HepG2 (cell line): Measurements from ENCODE around the gene ARMC2. TPM values are rescaled to one million over a fixed set of nuclear protein-coding genes. Genes with fewer than 3 reads are reported as not detected.

Experiments used
- ATAC-seq: fragments of 200-7000 bp; cut with Tn5 transposase; 3 replicates; pipeline ENCODE4 v1.9.1; 2020; ENCODE audit warnings: mild to moderate bottlenecking, moderate library complexity
- BruUV-seq: library from RNA; stranded (reverse); fragments of 400-500 nt; replicated peaks from 2 replicates; lab custom pipeline; 2021; lab: Mats Ljungman, UMichigan
- CTCF ChIA-PET: fragments of 300-600 bp; formaldehyde crosslinking; extraction: SDS; loops from one replicate; lab custom pipeline; 2021; ENCODE audit warnings: low total read pairs, inconsistent platforms, low intra/inter-chr PET ratio; lab: Yijun Ruan, JAX
- POLR2A ChIA-PET: fragments of 350-600 bp; sonication (Branson Sonifier 250); formaldehyde crosslinking; loops from one replicate; lab custom pipeline; 2020; ENCODE audit warnings: antibody characterized with exemption, inconsistent platforms; lab: Yijun Ruan, JAX
- DNase-seq: peaks from one replicate; pipeline ENCODE4 v3.0.0-alpha.2; 2015; ENCODE audit warnings: low spot score
- FAIRE-seq: peaks from 3 replicates; lab custom pipeline; 2011; peaks lifted over from hg19 to GRCh38; lab: Jason Lieb, UNC
- H2AFZ ChIP-seq: one replicate; pipeline ENCODE4 v1.6.1; 2011; ENCODE audit warnings: low read length, inconsistent platforms
- H3K27ac ChIP-seq: fragments of 300-600 bp; 3 replicates; pipeline ENCODE4 v1.8.0; 2011; ENCODE audit warnings: mixed run types, mild to moderate bottlenecking, mixed read lengths, low read length, inconsistent platforms; ENCODE audit not compliant: insufficient read depth; ENCODE audit errors: extremely low read length
- H3K27me3 ChIP-seq, 2 experiments: fragments of 200-600 bp in 1 of 2; 2 replicates in 1 of 2; 3 replicates in 1 of 2; pipeline versions ENCODE4 v1.6.0 to v1.8.0; 2011; ENCODE audit warnings: low read length in 2 of 2, mild to moderate bottlenecking in 2 of 2, moderate library complexity in 2 of 2, inconsistent platforms in 1 of 2; ENCODE audit not compliant: insufficient read depth in 2 of 2, control insufficient read depth in 1 of 2
- H3K36me3 ChIP-seq, 2 experiments: fragments of 200-600 bp in 1 of 2; replicated peaks in 1 of 2; 2 replicates in 1 of 2; 3 replicates in 1 of 2; pipeline versions ENCODE4 v1.5.1 to v1.8.0; 2011; ENCODE audit warnings: low read length in 2 of 2, inconsistent platforms in 1 of 2; ENCODE audit not compliant: insufficient read depth in 2 of 2, control insufficient read depth in 1 of 2
- H3K4me1 ChIP-seq: 2 replicates; pipeline ENCODE4 v1.5.1; 2012; ENCODE audit warnings: low read length, inconsistent platforms; ENCODE audit not compliant: insufficient read depth
- H3K4me2 ChIP-seq: 2 replicates; pipeline ENCODE4 v1.6.0; 2011; ENCODE audit warnings: low read depth, low read length, inconsistent platforms
- H3K4me3 ChIP-seq, 3 experiments: fragments of 200-600 bp in 1 of 3; sonication (generic), shearing (Covaris generic) in 1 of 3; replicated peaks in 1 of 3; 2 replicates each; pipeline ENCODE4 v1.5.1; 2011 to 2016; ENCODE audit warnings: low read length in 3 of 3, inconsistent platforms in 2 of 3, low read depth in 2 of 3, mild to moderate bottlenecking in 2 of 3, control low read depth in 1 of 3, mixed read lengths in 1 of 3; ENCODE audit not compliant: insufficient read depth in 1 of 3
- H3K79me2 ChIP-seq: one replicate; pipeline ENCODE4 v1.6.1; 2011; ENCODE audit warnings: low read length, inconsistent platforms; ENCODE audit not compliant: insufficient read depth
- H3K9ac ChIP-seq: 2 replicates; pipeline ENCODE4 v1.6.0; 2011; ENCODE audit warnings: mild to moderate bottlenecking, low read depth, low read length, inconsistent platforms; ENCODE audit not compliant: insufficient read depth
- H3K9me3 ChIP-seq: 2 replicates; pipeline ENCODE4 v1.5.1; 2012; ENCODE audit warnings: mild to moderate bottlenecking, low read length
- H4K20me1 ChIP-seq: 2 replicates; pipeline ENCODE4 v1.6.0; 2011; ENCODE audit warnings: inconsistent platforms, mild to moderate bottlenecking, low read length, moderate library complexity; ENCODE audit not compliant: insufficient read depth
- CBX5 ChIP-seq: sonication (generic); formaldehyde crosslinking; IDR thresholded peaks from 2 replicates; pipeline ENCODE4 v1.4.0; 2020; ENCODE audit warnings: missing genetic modification reagents, borderline replicate concordance
- FOSL1 ChIP-seq: sonication (generic); formaldehyde crosslinking; IDR thresholded peaks from 2 replicates; pipeline ENCODE4 v1.9.0; 2021; ENCODE audit warnings: missing genetic modification reagents, borderline replicate concordance
- GABPB1 ChIP-seq: IDR thresholded peaks from 2 replicates; pipeline ENCODE4 v1.6.1; 2016; ENCODE audit warnings: mild to moderate bottlenecking, missing genetic modification reagents, moderate library complexity, missing compliant biosample characterization
- JDP2 ChIP-seq: sonication (generic); formaldehyde crosslinking; IDR thresholded peaks from 2 replicates; pipeline ENCODE4 v1.8.1; 2022; ENCODE audit warnings: missing genetic modification reagents, borderline replicate concordance
- KAT7 ChIP-seq: IDR thresholded peaks from 2 replicates; pipeline ENCODE4 v1.6.1; 2018; ENCODE audit warnings: borderline replicate concordance, missing compliant biosample characterization
- MAFF ChIP-seq: IDR thresholded peaks from 2 replicates; pipeline ENCODE4 v1.6.1; 2011; ENCODE audit warnings: low read depth, low read length, improper control_type of control experiment
- MTF2 ChIP-seq: sonication (generic); formaldehyde crosslinking; IDR thresholded peaks from 2 replicates; pipeline ENCODE4 v1.5.0; 2020; ENCODE audit warnings: missing genetic modification reagents, borderline replicate concordance
- NFE2 ChIP-seq: sonication (generic); formaldehyde crosslinking; IDR thresholded peaks from 2 replicates; pipeline ENCODE4 v1.4.0; 2020; ENCODE audit warnings: missing genetic modification reagents
- RARG ChIP-seq: sonication (generic); formaldehyde crosslinking; IDR thresholded peaks from 2 replicates; pipeline ENCODE4 v1.4.0; 2020; ENCODE audit warnings: low read depth, mild to moderate bottlenecking, missing genetic modification reagents
- SNRNP70 ChIP-seq: fragments of 200-400 bp; formaldehyde crosslinking; IDR thresholded peaks from 2 replicates; pipeline ENCODE4 v1.6.1; 2017; ENCODE audit warnings: mild to moderate bottlenecking, low read depth, low read length, moderate library complexity
- ZC3H4 ChIP-seq: sonication (generic); formaldehyde crosslinking; IDR thresholded peaks from 2 replicates; pipeline ENCODE4 v1.4.0; 2020; ENCODE audit warnings: missing genetic modification reagents, borderline replicate concordance
- ZNF496 ChIP-seq: sonication (generic); formaldehyde crosslinking; IDR thresholded peaks from 2 replicates; pipeline ENCODE4 v1.8.1; 2023; ENCODE audit warnings: mild to moderate bottlenecking, moderate library complexity, missing genetic modification reagents; ENCODE audit not compliant: insufficient replicate concordance
- ZNF772 ChIP-seq: sonication (generic); formaldehyde crosslinking; IDR thresholded peaks from 2 replicates; pipeline ENCODE4 v1.5.0; 2020; ENCODE audit warnings: mild to moderate bottlenecking, missing genetic modification reagents
- ZNF782 ChIP-seq: sonication (generic); formaldehyde crosslinking; IDR thresholded peaks from 2 replicates; pipeline ENCODE4 v1.4.0; 2020; ENCODE audit warnings: missing genetic modification reagents, mild to moderate bottlenecking, borderline replicate concordance
- ZNF850 ChIP-seq: sonication (generic); formaldehyde crosslinking; conservative IDR thresholded peaks from 2 replicates; pipeline ENCODE4 v1.9.0; 2021; ENCODE audit warnings: mild to moderate bottlenecking, missing genetic modification reagents
- ZZZ3 ChIP-seq: sonication (generic); formaldehyde crosslinking; IDR thresholded peaks from 2 replicates; pipeline ENCODE4 v1.4.0; 2020; ENCODE audit warnings: missing genetic modification reagents, mild to moderate bottlenecking, borderline replicate concordance
- WGBS: methylation state at CpG from one replicate; pipeline ENCODE4 v1.1.6; 2017; ENCODE audit warnings: low lambda C conversion rate; 5-methylcytosine and 5-hydroxymethylcytosine counted together
- in situ Hi-C: cut with HindIII; loops from 2 replicates; pipeline ENCODE4 v1.10.0; 2017; ENCODE audit warnings: low pct_unique_long_range_greater_than_20kb; ENCODE audit not compliant: extremely low pct_ligation_motif_present
- intact Hi-C: fragments of 100-400 bp; cut with micrococcal nuclease; formaldehyde crosslinking; loops from one replicate; pipeline ENCODE4 v1.10.0; 2022; ENCODE audit not compliant: unreplicated experiment
- polyA plus RNA-seq, 8 experiments: library from polyadenylated mRNA; depleted of rRNA in 3 of 8; stranded (reverse) in 7 of 8; unstranded in 1 of 8; fragments of >200 nt; fragmentation: Illumina TruSeq in 4 of 8; extraction: Trizol in 4 of 8; gene quantifications; 2 replicates each; pipeline versions ENCODE4 v1.2.1 to v1.2.3, GENCODE V29; 2011 to 2016; ENCODE audit warnings: low read depth in 4 of 8, missing spikeins in 1 of 8, mixed read lengths in 1 of 8; ENCODE audit not compliant: insufficient read depth in 1 of 8
- total RNA-seq, 5 experiments: library from RNA; depleted of rRNA; stranded (reverse); fragments of >200 nt; fragmentation: Illumina TruSeq; extraction: Trizol; gene quantifications; 2 replicates each; pipeline ENCODE4 v1.2.3, GENCODE V29; 2016; ENCODE audit warnings: low read depth in 1 of 5
- TF ChIP-seq, protein P1 (sequence below): sonication (generic); formaldehyde crosslinking; IDR thresholded peaks from 2 replicates; pipeline ENCODE4 v1.4.0; 2020; ENCODE audit warnings: mild to moderate bottlenecking, low read depth, missing genetic modification reagents
- TF ChIP-seq, protein P2 (sequence below): sonication (generic); formaldehyde crosslinking; IDR thresholded peaks from 2 replicates; pipeline ENCODE4 v1.5.0; 2020; ENCODE audit warnings: missing genetic modification reagents, mild to moderate bottlenecking, borderline replicate concordance
- TF ChIP-seq, protein P3 (sequence below): sonication (generic); formaldehyde crosslinking; IDR thresholded peaks from 2 replicates; pipeline ENCODE4 v1.8.1; 2023; ENCODE audit warnings: mild to moderate bottlenecking, missing genetic modification reagents, borderline replicate concordance

Gene ARMC2
- total and polyA plus RNA-seq, 2 of the 13 experiments (the other 11 are each of a cell fraction or from before 2014, with no cell fraction given), result 1.4 to 3.2 TPM

DNA sequence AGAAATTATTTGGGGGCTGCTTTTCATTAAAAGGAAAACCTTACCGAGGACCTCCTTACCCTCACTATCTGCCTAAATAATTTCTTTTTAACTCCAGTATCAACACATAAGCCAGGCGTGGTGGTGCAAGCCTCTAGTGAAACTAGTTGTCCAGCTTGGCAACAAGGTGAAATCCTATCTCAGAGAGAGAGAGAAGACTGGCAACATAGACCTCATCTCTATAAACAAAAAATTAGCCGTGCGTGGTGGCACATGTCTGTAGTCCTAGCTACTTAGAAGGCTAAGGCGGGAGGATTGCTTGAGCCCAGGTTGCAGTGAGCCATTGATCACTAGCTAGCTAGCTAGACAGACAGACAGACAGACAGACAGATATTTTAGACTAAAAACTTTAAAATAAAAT lies 92.5 kb downstream of the ARMC2 start:
- DNase-seq (no peak), FAIRE-seq (no peak), ATAC-seq (no peak)
- H3K4me3 ChIP-seq, result no peak overlapping the region
- H3K27ac ChIP-seq, result no peak overlapping the region
- ChIA-PET POLR2A (no interaction called here), CTCF (no interaction called here)
- BruUV-seq, result no TSS peak
- no peaks in the 10 kb centered on the region for H3K9me3 ChIP-seq
- intact Hi-C loops (no loop called here), in situ Hi-C loops (no loop called here)
- peaks cover 4 to 18% of the 10 kb centered on the region in 2 experiments; a peak in 4 of 5 replicates for H3K27me3 ChIP-seq
- TF ChIP-seq GABPB1 (CRISPR knock-in tag) (no peak), MTF2 (CRISPR knock-in tag) (no peak), FOSL1 (no peak), SNRNP70 (no peak), NFE2 (CRISPR knock-in tag) (no peak), ZNF772 (no peak), ZC3H4 (CRISPR knock-in tag) (no peak), ZZZ3 (no peak), ZNF496 (CRISPR knock-in tag) (no peak), MAFF (no peak), CBX5 (CRISPR knock-in tag) (no peak), ZNF850 (no peak), KAT7 (CRISPR knock-in tag) (no peak), RARG (CRISPR knock-in tag) (no peak), JDP2 (CRISPR knock-in tag) (no peak), ZNF782 (CRISPR knock-in tag) (no peak)
- TF ChIP-seq, protein P1, sequence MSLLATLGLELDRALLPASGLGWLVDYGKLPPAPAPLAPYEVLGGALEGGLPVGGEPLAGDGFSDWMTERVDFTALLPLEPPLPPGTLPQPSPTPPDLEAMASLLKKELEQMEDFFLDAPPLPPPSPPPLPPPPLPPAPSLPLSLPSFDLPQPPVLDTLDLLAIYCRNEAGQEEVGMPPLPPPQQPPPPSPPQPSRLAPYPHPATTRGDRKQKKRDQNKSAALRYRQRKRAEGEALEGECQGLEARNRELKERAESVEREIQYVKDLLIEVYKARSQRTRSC, result no peak
- TF ChIP-seq, protein P2, sequence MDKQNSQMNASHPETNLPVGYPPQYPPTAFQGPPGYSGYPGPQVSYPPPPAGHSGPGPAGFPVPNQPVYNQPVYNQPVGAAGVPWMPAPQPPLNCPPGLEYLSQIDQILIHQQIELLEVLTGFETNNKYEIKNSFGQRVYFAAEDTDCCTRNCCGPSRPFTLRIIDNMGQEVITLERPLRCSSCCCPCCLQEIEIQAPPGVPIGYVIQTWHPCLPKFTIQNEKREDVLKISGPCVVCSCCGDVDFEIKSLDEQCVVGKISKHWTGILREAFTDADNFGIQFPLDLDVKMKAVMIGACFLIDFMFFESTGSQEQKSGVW, result no peak
- TF ChIP-seq, protein P3, sequence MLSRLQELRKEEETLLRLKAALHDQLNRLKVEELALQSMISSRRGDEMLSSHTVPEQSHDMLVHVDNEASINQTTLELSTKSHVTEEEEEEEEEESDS (CRISPR knock-in tag), result no peak
- no peak overlapping the region for H3K4me2 ChIP-seq
- no peaks in the 10 kb centered on the region for H4K20me1 ChIP-seq
- H3K36me3 ChIP-seq, result no peaks in the 10 kb centered on the region
- 68% methylated on average over 5 of the region's 5 CpGs for WGBS
- no peaks in the 10 kb centered on the region for H3K79me2 ChIP-seq
- no peak overlapping the region for H2AFZ ChIP-seq
- H3K4me1 ChIP-seq, result no peaks in the 10 kb centered on the region
- no peak overlapping the region for H3K9ac ChIP-seq
